ENCODE results near the gene RAB4B.

GRCh38 chr19:40781140-40781539 lies 3.1 kb downstream of the RAB4B start:
- TF ChIP-seq, protein P1, sequence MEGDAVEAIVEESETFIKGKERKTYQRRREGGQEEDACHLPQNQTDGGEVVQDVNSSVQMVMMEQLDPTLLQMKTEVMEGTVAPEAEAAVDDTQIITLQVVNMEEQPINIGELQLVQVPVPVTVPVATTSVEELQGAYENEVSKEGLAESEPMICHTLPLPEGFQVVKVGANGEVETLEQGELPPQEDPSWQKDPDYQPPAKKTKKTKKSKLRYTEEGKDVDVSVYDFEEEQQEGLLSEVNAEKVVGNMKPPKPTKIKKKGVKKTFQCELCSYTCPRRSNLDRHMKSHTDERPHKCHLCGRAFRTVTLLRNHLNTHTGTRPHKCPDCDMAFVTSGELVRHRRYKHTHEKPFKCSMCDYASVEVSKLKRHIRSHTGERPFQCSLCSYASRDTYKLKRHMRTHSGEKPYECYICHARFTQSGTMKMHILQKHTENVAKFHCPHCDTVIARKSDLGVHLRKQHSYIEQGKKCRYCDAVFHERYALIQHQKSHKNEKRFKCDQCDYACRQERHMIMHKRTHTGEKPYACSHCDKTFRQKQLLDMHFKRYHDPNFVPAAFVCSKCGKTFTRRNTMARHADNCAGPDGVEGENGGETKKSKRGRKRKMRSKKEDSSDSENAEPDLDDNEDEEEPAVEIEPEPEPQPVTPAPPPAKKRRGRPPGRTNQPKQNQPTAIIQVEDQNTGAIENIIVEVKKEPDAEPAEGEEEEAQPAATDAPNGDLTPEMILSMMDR (IDR thresholded peaks at IDR 0.05) = no peak
- TF ChIP-seq POLR2AphosphoS5 (IDR thresholded peaks at IDR 0.05) = no peak
